Measurements from ENCODE around the gene RAMP3. TPM values are rescaled to one million over a fixed set of nuclear protein-coding genes. Genes with fewer than 3 reads are reported as not detected.

RAMP3 gene
- total RNA-seq, 1 donor from 2014 or later = not detected

DNA sequence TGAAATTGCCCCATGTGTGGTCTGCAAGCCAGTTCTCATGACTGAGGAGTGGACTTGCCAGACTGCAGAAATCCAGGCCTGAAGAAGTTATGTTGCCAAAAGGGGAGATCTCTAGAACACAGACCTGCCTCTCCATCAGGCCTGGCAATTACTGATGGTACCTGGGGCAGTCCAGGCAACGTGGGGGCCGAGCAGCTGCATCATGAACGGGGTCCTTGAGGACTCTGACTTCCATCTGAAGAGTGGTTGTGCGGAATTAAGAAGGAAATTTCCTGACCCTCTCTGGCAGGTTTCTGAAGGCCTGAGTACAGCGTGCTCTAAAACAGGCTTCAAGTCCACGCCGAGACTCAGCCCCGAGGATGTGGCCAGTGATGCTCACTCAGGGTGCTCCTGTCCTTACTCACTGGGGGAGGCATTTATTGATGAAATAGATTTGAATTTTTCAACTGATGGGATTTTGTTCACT lies 30.4 kb downstream of the RAMP3 start:
- intact Hi-C loops (cut with micrococcal nuclease) = no loop called here
- Mint-ChIP-seq H3K27me3 (ENCODE audit: insufficient read depth) (peaks cover 5% of the 10 kb centered on the region), H3K4me1 (ENCODE audit: low read depth) (peaks cover 7% of the 10 kb centered on the region), H3K27ac (no peak overlapping the region), H3K4me3 (no peak overlapping the region), H3K36me3 (ENCODE audit: low read depth) (no peaks in the 10 kb centered on the region), H3K9me3 (peaks cover 8% of the 10 kb centered on the region)
- no peak for DNase-seq (ENCODE audit: low spot score)

DNA sequence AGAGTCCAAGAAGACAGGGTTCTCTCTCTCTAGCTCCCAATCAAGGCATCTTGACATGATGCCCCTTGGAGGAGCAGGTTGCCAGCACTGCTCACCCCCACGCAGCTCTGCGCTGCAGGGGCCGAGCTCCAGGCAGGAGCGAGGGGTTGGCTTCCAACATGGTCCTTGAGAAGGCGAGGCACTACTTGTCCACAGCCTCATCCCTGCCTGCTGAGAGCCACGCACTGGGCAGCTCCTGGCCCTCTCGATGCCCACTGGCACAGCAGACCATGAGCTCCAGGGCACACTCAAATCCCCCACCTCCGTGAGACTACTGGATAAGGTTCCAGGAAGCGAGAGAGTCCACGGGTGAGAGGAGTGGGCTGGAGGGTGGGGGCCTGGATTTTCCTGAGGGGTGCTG lies 31.1 kb downstream of the RAMP3 start:
- Mint-ChIP-seq H3K4me1 (ENCODE audit: low read depth) (peaks cover 15% of the 10 kb centered on the region), H3K36me3 (ENCODE audit: low read depth) (no peaks in the 10 kb centered on the region), H3K9me3 (peaks cover 8% of the 10 kb centered on the region), H3K27me3 (ENCODE audit: insufficient read depth) (peaks cover 6% of the 10 kb centered on the region), H3K4me3 (no peak overlapping the region), H3K27ac (no peak overlapping the region)
- no peak for DNase-seq (ENCODE audit: low spot score)
- intact Hi-C loops (cut with micrococcal nuclease) = no loop called here

DNA sequence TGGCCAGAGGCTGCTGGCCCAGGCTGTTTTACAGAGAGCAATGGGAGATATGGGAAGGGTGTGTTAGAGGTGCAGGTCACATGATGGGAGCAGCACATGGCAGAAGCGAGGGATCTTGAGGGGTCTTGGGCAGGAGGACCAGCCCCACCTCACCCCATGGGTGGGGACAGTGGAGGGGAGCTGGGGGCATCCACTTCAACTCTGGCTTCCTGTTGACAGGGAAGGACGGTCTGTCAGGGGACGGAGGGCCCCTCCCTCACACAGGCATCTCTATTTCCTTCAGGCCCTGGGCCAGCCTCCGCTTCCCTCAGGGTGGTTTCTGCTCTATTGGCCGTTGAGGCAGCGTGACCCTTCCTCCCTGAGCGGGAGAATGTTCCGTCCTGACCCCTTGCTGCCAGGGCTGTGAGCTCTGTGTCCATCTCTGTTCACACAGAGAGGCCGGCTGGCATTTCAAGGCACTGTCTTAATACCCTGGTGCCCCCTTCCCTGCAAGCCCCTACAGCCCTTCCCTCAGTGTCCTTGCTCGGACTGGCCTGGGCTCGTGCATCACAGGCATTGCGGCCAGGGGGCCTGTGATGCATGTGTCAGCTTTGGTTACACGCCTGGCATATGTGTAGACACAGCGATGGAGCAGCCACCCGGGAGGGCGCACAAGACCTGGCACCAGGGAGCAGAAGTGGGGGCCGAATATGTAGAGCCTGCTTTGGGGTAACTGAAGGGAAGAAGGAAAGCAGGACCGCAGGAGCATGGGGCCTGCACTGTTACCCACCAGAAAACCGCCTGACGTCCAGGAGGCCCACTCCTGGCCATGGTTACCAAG lies 31.8 kb downstream of the RAMP3 start:
- Mint-ChIP-seq H3K4me3 (no peak overlapping the region), H3K27ac (no peak overlapping the region), H3K27me3 (ENCODE audit: insufficient read depth) (peaks cover 6% of the 10 kb centered on the region)

DNA sequence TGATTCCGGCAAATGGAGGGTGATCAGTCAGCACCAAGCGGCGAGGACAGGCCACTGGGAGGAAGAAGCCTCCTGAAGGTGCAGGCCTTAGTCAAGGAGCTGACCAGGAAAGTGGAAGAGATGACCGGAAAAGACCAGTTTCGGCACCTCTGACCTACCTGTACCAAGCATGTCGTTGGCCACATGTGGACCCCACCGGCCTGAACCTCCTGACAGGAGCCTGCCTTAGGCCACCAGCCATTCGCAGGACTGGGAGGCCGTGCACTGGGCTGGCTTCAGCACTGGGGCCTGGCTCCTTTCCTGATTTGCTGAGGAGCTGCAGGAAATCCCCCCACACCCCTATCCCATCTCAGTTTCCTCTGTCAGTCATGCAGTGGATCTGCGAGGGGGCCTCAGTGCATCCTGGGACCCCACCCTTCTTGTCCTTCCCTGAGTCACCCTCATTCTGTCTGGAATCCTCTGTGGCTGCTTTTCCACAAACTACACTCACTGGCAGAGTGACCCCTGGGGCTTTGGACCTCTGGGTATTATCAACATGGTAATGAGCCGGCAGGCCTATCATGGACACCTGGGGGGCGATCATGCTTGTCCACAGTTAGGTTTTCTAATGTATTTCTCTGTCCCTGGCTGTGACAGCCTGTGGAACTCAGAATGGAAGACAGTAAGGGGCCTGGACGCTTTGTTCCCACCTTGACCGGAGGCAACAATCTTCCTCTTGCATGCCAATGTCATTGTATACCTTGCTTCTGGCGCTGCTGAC lies 33.0 kb downstream of the RAMP3 start:
- peaks cover 19% of the 10 kb centered on the region for H3K4me1 Mint-ChIP-seq (ENCODE audit: low read depth)
- peaks cover 6% of the 10 kb centered on the region for H3K27me3 Mint-ChIP-seq (ENCODE audit: insufficient read depth)
- intact Hi-C loops (cut with micrococcal nuclease) = no loop called here
- H3K4me3 Mint-ChIP-seq = no peak overlapping the region
- H3K27ac Mint-ChIP-seq = no peak overlapping the region
- no peak for DNase-seq (ENCODE audit: low spot score)
- H3K9me3 Mint-ChIP-seq = peaks cover 8% of the 10 kb centered on the region
- H3K36me3 Mint-ChIP-seq (ENCODE audit: low read depth) = no peaks in the 10 kb centered on the region

More for the DNA sequence above, 31.8 kb downstream of the RAMP3 start:
- intact Hi-C loops (cut with micrococcal nuclease) = no loop called here
- no peak for DNase-seq (ENCODE audit: low spot score)
- H3K4me1 Mint-ChIP-seq (ENCODE audit: low read depth) = peaks cover 15% of the 10 kb centered on the region
- no peaks in the 10 kb centered on the region for H3K36me3 Mint-ChIP-seq (ENCODE audit: low read depth)
- peaks cover 8% of the 10 kb centered on the region for H3K9me3 Mint-ChIP-seq

DNA sequence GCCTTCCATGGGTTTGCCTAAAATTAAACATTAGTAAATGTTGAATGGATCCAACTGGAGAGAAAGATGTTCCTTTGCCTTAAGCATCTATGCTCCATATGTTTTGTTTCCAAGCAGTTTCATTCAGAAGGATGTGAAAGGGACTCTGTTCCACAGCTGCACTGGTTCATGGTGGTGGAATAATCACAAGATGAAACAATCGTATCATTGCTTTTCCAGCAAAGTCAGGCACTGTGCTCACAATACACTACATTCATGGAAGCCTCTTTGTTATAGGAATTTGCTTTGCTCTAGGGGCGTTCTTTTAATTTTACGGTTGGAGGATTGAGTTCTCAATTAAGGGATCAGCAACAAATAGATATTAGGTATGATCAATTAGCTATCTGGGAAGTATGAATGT lies 33.8 kb downstream of the RAMP3 start:
- DNase-seq (ENCODE audit: low spot score) = no peak
- Mint-ChIP-seq H3K4me3 (no peak overlapping the region), H3K36me3 (ENCODE audit: low read depth) (no peaks in the 10 kb centered on the region)

GRCh38 chr7:45192621-45193041 lies 35.0 kb downstream of the RAMP3 start:
- no peaks in the 10 kb centered on the region for H3K36me3 Mint-ChIP-seq (ENCODE audit: low read depth)
- H3K9me3 Mint-ChIP-seq = peaks cover 8% of the 10 kb centered on the region
- DNase-seq (ENCODE audit: low spot score) = no peak
- H3K4me1 Mint-ChIP-seq (ENCODE audit: low read depth) = peaks cover 40% of the 10 kb centered on the region
- H3K27ac Mint-ChIP-seq = peak overlapping the region; percentile 9
- intact Hi-C loops (cut with micrococcal nuclease) = no loop called here
- H3K4me3 Mint-ChIP-seq = no peak overlapping the region
- peaks cover 6% of the 10 kb centered on the region for H3K27me3 Mint-ChIP-seq (ENCODE audit: insufficient read depth)

More for the DNA sequence above, 33.8 kb downstream of the RAMP3 start:
- peaks cover 8% of the 10 kb centered on the region for H3K9me3 Mint-ChIP-seq
- H3K27me3 Mint-ChIP-seq (ENCODE audit: insufficient read depth) = peaks cover 6% of the 10 kb centered on the region
- H3K4me1 Mint-ChIP-seq (ENCODE audit: low read depth) = peaks cover 27% of the 10 kb centered on the region
- intact Hi-C loops (cut with micrococcal nuclease) = no loop called here
- H3K27ac Mint-ChIP-seq = no peak overlapping the region

- Mint-ChIP-seq H3K36me3 (ENCODE audit: low read depth) (peaks cover 3% of the 10 kb centered on the region), H3K9me3 (peaks cover 8% of the 10 kb centered on the region), H3K4me3 (no peak overlapping the region), H3K4me1 (ENCODE audit: low read depth) (peaks cover 49% of the 10 kb centered on the region), H3K27me3 (ENCODE audit: insufficient read depth) (peaks cover 6% of the 10 kb centered on the region), H3K27ac (no peak overlapping the region)
- intact Hi-C loops (cut with micrococcal nuclease) = no loop called here
- no peak for DNase-seq (ENCODE audit: low spot score)
These were observed 36.2 kb downstream of the RAMP3 start for GRCh38 chr7:45193828-45194227.

GRCh38 chr7:45196374-45196773 lies 38.8 kb downstream of the RAMP3 start:
- intact Hi-C loops (cut with micrococcal nuclease) = loop anchor here (1.0 to 5.0 kb wide), 9 partner anchors 8 to 1604 kb away; partner anchors contain the start of genes H2AZ2, PURB and TBRG4
- no peak overlapping the region for H3K4me3 Mint-ChIP-seq
- DNase-seq (ENCODE audit: low spot score) = peak; percentile 14
- peaks cover 67% of the 10 kb centered on the region for H3K4me1 Mint-ChIP-seq (ENCODE audit: low read depth)
- H3K27ac Mint-ChIP-seq = peak overlapping the region; percentile 83
- H3K36me3 Mint-ChIP-seq (ENCODE audit: low read depth) = peaks cover 3% of the 10 kb centered on the region
- H3K27me3 Mint-ChIP-seq (ENCODE audit: insufficient read depth) = peaks cover 4% of the 10 kb centered on the region
- H3K9me3 Mint-ChIP-seq = peaks cover 11% of the 10 kb centered on the region

DNA sequence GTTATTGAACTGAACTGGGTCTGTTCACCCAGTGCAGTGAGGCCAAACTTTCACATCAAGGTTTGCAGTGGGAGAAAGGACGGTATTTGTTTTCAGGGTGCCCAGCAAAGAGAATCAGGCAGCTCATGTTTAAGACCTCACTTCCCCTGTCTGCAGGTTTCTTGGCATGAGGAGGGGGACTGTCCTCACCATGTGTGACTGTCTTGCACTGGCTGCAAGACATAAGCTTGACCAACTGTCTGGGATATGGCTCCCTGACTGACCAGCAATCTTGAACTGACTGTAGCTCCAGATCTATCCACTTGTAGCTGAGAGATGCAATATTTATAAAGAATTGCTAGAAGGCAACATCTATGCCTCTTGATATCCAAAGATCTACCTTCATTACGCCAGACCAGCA lies 39.9 kb downstream of the RAMP3 start:
- intact Hi-C loops (cut with micrococcal nuclease) = loop anchor here (5.0 kb wide), 2 partner anchors 350 to 1605 kb away; partner anchors contain the start of gene H2AZ2

DNA sequence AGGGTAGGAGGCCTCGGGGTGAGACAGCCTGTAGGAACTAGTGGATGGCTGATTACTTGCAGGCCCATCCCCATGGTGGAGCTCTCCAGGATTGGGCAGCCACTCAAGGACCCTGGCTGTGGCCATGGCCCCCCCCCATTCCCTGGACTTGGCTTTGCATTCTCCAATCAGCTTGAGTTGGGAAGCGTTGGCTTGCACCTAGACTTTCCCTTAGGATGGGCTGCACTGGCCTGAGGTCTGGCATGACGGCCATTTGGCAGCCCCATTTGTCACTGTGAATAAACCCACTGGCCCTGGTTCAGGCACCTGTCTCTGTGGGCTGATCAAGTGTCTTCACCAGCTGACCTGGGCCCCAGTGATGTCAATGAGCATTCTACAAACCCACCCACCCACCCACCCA lies 41.4 kb downstream of the RAMP3 start:
- H3K36me3 Mint-ChIP-seq (ENCODE audit: low read depth) = peaks cover 3% of the 10 kb centered on the region
- intact Hi-C loops (cut with micrococcal nuclease) = loop anchor here (5.0 kb wide), 2 partner anchors 352 to 1607 kb away; partner anchors contain the start of gene H2AZ2

More for the DNA sequence above, 39.9 kb downstream of the RAMP3 start:
- peaks cover 2% of the 10 kb centered on the region for H3K27me3 Mint-ChIP-seq (ENCODE audit: insufficient read depth)
- DNase-seq (ENCODE audit: low spot score) = no peak
- H3K27ac Mint-ChIP-seq = peak overlapping the region; percentile 13
- H3K4me3 Mint-ChIP-seq = no peak overlapping the region
- peaks cover 64% of the 10 kb centered on the region for H3K4me1 Mint-ChIP-seq (ENCODE audit: low read depth)
- peaks cover 3% of the 10 kb centered on the region for H3K36me3 Mint-ChIP-seq (ENCODE audit: low read depth)
- H3K9me3 Mint-ChIP-seq = peaks cover 9% of the 10 kb centered on the region

GRCh38 chr7:45199506-45199905 lies 41.9 kb downstream of the RAMP3 start:
- Mint-ChIP-seq H3K27me3 (ENCODE audit: insufficient read depth) (no peaks in the 10 kb centered on the region), H3K36me3 (ENCODE audit: low read depth) (peaks cover 3% of the 10 kb centered on the region), H3K4me1 (ENCODE audit: low read depth) (peaks cover 70% of the 10 kb centered on the region), H3K4me3 (no peak overlapping the region), H3K27ac (no peak overlapping the region), H3K9me3 (peaks cover 7% of the 10 kb centered on the region)
- intact Hi-C loops (cut with micrococcal nuclease) = loop anchor here (5.0 kb wide), 2 partner anchors 352 to 1607 kb away; partner anchors contain the start of gene H2AZ2
- no peak for DNase-seq (ENCODE audit: low spot score)

More for the DNA sequence above, 41.4 kb downstream of the RAMP3 start:
- H3K9me3 Mint-ChIP-seq = peaks cover 3% of the 10 kb centered on the region
- H3K27me3 Mint-ChIP-seq (ENCODE audit: insufficient read depth) = no peaks in the 10 kb centered on the region
- no peak overlapping the region for H3K27ac Mint-ChIP-seq
- peaks cover 64% of the 10 kb centered on the region for H3K4me1 Mint-ChIP-seq (ENCODE audit: low read depth)
- no peak for DNase-seq (ENCODE audit: low spot score)
- no peak overlapping the region for H3K4me3 Mint-ChIP-seq

DNA sequence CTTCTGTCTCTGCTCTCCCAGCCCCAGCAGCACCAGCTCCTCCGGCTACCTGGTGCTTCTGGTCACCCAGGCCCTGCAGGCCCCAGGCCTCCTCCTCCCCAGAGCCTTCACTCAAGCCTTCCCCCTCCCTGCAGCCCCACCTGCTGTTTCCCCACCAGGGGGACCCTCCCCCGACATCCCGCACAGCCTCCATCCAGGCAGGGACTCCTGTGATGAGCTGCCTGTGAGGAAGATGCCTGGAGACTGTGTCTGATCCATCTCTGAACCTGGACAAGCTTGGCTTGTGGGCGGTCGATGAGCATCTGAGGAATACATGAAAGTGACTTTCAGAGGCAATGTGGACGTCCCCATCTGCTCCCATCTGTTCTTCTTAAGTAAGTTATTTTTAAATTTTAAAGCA lies 45.0 kb downstream of the RAMP3 start:
- H3K4me3 Mint-ChIP-seq = no peak overlapping the region
- intact Hi-C loops (cut with micrococcal nuclease) = no loop called here
- peaks cover 5% of the 10 kb centered on the region for H3K27me3 Mint-ChIP-seq (ENCODE audit: insufficient read depth)
- peaks cover 3% of the 10 kb centered on the region for H3K36me3 Mint-ChIP-seq (ENCODE audit: low read depth)
- H3K9me3 Mint-ChIP-seq = peaks cover 12% of the 10 kb centered on the region
- peak overlapping the region; percentile 21 for H3K27ac Mint-ChIP-seq
- DNase-seq (ENCODE audit: low spot score) = no peak
- peaks cover 57% of the 10 kb centered on the region for H3K4me1 Mint-ChIP-seq (ENCODE audit: low read depth)

- DNase-seq (ENCODE audit: low spot score) = no peak
- H3K4me1 Mint-ChIP-seq (ENCODE audit: low read depth) = peaks cover 53% of the 10 kb centered on the region
- peaks cover 5% of the 10 kb centered on the region for H3K27me3 Mint-ChIP-seq (ENCODE audit: insufficient read depth)
- peaks cover 12% of the 10 kb centered on the region for H3K9me3 Mint-ChIP-seq
- H3K27ac Mint-ChIP-seq = peak overlapping the region; percentile 21
- intact Hi-C loops (cut with micrococcal nuclease) = no loop called here
- H3K4me3 Mint-ChIP-seq = no peak overlapping the region
- H3K36me3 Mint-ChIP-seq (ENCODE audit: low read depth) = peaks cover 2% of the 10 kb centered on the region
These were observed 45.4 kb downstream of the RAMP3 start for GRCh38 chr7:45203036-45203435.

Measured in activated T-helper 1 cell treated with anti-CD3 and anti-CD28 coated beads, Interleukin-12 subunit alpha, Interleukin-12 subunit beta, Interleukin-2, Interleukin-4 antibody, amounts not matched to agents 30 ng/mL and 10 ng/mL and 1 ng/mL, durations not matched to agents 14 hours and 24 hours and 36 hours (primary cell).